Measurements from ENCODE around the gene PDE10A. TPM values are rescaled to one million over a fixed set of nuclear protein-coding genes. Genes with fewer than 3 reads are reported as not detected.

The PDE10A gene
- total RNA-seq, 1 experiment from 2014 or later = 1.6 TPM

GRCh38 chr6:165653607-165654006, 9.4 kb downstream of the PDE10A start:
- no peaks in the 10 kb centered on the region for H3K36me3 ChIP-seq (replicated peaks; ENCODE audit: control insufficient read depth, insufficient read depth, low read length)
- H3K27me3 ChIP-seq (ENCODE audit: control insufficient read depth, insufficient read depth, low read length) = peaks cover 3% of the 10 kb centered on the region
- no peak overlapping the region for H3K4me3 ChIP-seq (ENCODE audit: insufficient read depth, low read depth, low read length)
- no peak for DNase-seq

- H3K27me3 ChIP-seq (ENCODE audit: control insufficient read depth, insufficient read depth, low read length) = no peaks in the 10 kb centered on the region; the same call in none of the 2 replicates
- DNase-seq = no peak
Measured at GRCh38 chr6:165653196-165653595, 9.8 kb downstream of the PDE10A start.

GRCh38 chr6:165652766-165653165, 10.3 kb downstream of the PDE10A start:
- no peak for DNase-seq
- Histone ChIP-seq H3K27me3 (ENCODE audit: control insufficient read depth, insufficient read depth, low read length) (no peaks in the 10 kb centered on the region; the same call in none of the 2 replicates), H3K36me3 (replicated peaks; ENCODE audit: control insufficient read depth, insufficient read depth, low read length) (no peaks in the 10 kb centered on the region), H3K4me3 (ENCODE audit: insufficient read depth, low read depth, low read length) (no peak overlapping the region)

More at GRCh38 chr6:165653196-165653595, 9.8 kb downstream of the PDE10A start:
- Histone ChIP-seq H3K4me3 (ENCODE audit: insufficient read depth, low read depth, low read length) (no peak overlapping the region), H3K36me3 (replicated peaks; ENCODE audit: control insufficient read depth, insufficient read depth, low read length) (no peaks in the 10 kb centered on the region)

- DNase-seq = no peak
- no peaks in the 10 kb centered on the region for H3K27me3 ChIP-seq (ENCODE audit: control insufficient read depth, insufficient read depth, low read length)
- no peaks in the 10 kb centered on the region for H3K36me3 ChIP-seq (replicated peaks; ENCODE audit: control insufficient read depth, insufficient read depth, low read length)
- H3K4me3 ChIP-seq (ENCODE audit: insufficient read depth, low read depth, low read length) = no peak overlapping the region
Measured at GRCh38 chr6:165649166-165650137, 13.6 kb downstream of the PDE10A start.

GRCh38 chr6:165647041-165647440, 16.0 kb downstream of the PDE10A start:
- Histone ChIP-seq H3K36me3 (replicated peaks; ENCODE audit: control insufficient read depth, insufficient read depth, low read length) (no peaks in the 10 kb centered on the region), H3K27me3 (ENCODE audit: control insufficient read depth, insufficient read depth, low read length) (no peaks in the 10 kb centered on the region)
- no peak for DNase-seq

GRCh38 chr6:165645919-165646318, 17.1 kb downstream of the PDE10A start:
- no peaks in the 10 kb centered on the region for H3K36me3 ChIP-seq (replicated peaks; ENCODE audit: control insufficient read depth, insufficient read depth, low read length)
- no peak for DNase-seq
- no peaks in the 10 kb centered on the region for H3K27me3 ChIP-seq (ENCODE audit: control insufficient read depth, insufficient read depth, low read length)
- H3K4me3 ChIP-seq (ENCODE audit: insufficient read depth, low read depth, low read length) = no peak overlapping the region

More at GRCh38 chr6:165647041-165647440, 16.0 kb downstream of the PDE10A start:
- H3K4me3 ChIP-seq (ENCODE audit: insufficient read depth, low read depth, low read length) = no peak overlapping the region

- H3K4me3 ChIP-seq (ENCODE audit: insufficient read depth, low read depth, low read length) = no peak overlapping the region
- H3K27me3 ChIP-seq (ENCODE audit: control insufficient read depth, insufficient read depth, low read length) = no peaks in the 10 kb centered on the region
- no peaks in the 10 kb centered on the region for H3K36me3 ChIP-seq (replicated peaks; ENCODE audit: control insufficient read depth, insufficient read depth, low read length)
- no peak for DNase-seq
Measured at GRCh38 chr6:165644586-165645266, 18.3 kb downstream of the PDE10A start.

GRCh38 chr6:165643015-165643414, 20.0 kb downstream of the PDE10A start:
- DNase-seq = no peak
- no peaks in the 10 kb centered on the region for H3K27me3 ChIP-seq (ENCODE audit: control insufficient read depth, insufficient read depth, low read length)
- no peak overlapping the region for H3K4me3 ChIP-seq (ENCODE audit: insufficient read depth, low read depth, low read length)
- no peaks in the 10 kb centered on the region for H3K36me3 ChIP-seq (replicated peaks; ENCODE audit: control insufficient read depth, insufficient read depth, low read length)

- no peaks in the 10 kb centered on the region for H3K27me3 ChIP-seq (ENCODE audit: control insufficient read depth, insufficient read depth, low read length)
- H3K4me3 ChIP-seq (ENCODE audit: insufficient read depth, low read depth, low read length) = no peak overlapping the region
- H3K36me3 ChIP-seq (replicated peaks; ENCODE audit: control insufficient read depth, insufficient read depth, low read length) = no peaks in the 10 kb centered on the region
- no peak for DNase-seq
Measured at GRCh38 chr6:165641672-165642156, 21.3 kb downstream of the PDE10A start.

GRCh38 chr6:165640806-165641205, 22.2 kb downstream of the PDE10A start:
- Histone ChIP-seq H3K4me3 (ENCODE audit: insufficient read depth, low read depth, low read length) (no peak overlapping the region), H3K36me3 (replicated peaks; ENCODE audit: control insufficient read depth, insufficient read depth, low read length) (no peaks in the 10 kb centered on the region), H3K27me3 (ENCODE audit: control insufficient read depth, insufficient read depth, low read length) (no peaks in the 10 kb centered on the region)
- no peak for DNase-seq

- Histone ChIP-seq H3K27me3 (ENCODE audit: control insufficient read depth, insufficient read depth, low read length) (no peaks in the 10 kb centered on the region), H3K4me3 (ENCODE audit: insufficient read depth, low read depth, low read length) (no peak overlapping the region), H3K36me3 (replicated peaks; ENCODE audit: control insufficient read depth, insufficient read depth, low read length) (no peaks in the 10 kb centered on the region)
- DNase-seq = no peak
Measured at GRCh38 chr6:165638530-165638929, 24.5 kb downstream of the PDE10A start.

- no peaks in the 10 kb centered on the region for H3K36me3 ChIP-seq (replicated peaks; ENCODE audit: control insufficient read depth, insufficient read depth, low read length)
- H3K27me3 ChIP-seq (ENCODE audit: control insufficient read depth, insufficient read depth, low read length) = no peaks in the 10 kb centered on the region
- DNase-seq = no peak
- H3K4me3 ChIP-seq (ENCODE audit: insufficient read depth, low read depth, low read length) = no peak overlapping the region
Measured at GRCh38 chr6:165637586-165637985, 25.5 kb downstream of the PDE10A start.

- no peak for DNase-seq
- Histone ChIP-seq H3K27me3 (ENCODE audit: control insufficient read depth, insufficient read depth, low read length) (no peaks in the 10 kb centered on the region), H3K36me3 (replicated peaks; ENCODE audit: control insufficient read depth, insufficient read depth, low read length) (no peaks in the 10 kb centered on the region), H3K4me3 (ENCODE audit: insufficient read depth, low read depth, low read length) (no peak overlapping the region)
Measured at GRCh38 chr6:165636402-165637048, 26.5 kb downstream of the PDE10A start.

GRCh38 chr6:165635965-165636364, 27.1 kb downstream of the PDE10A start:
- Histone ChIP-seq H3K4me3 (ENCODE audit: insufficient read depth, low read depth, low read length) (no peak overlapping the region), H3K27me3 (ENCODE audit: control insufficient read depth, insufficient read depth, low read length) (no peaks in the 10 kb centered on the region)

More at GRCh38 chr6:165635965-165636364, 27.1 kb downstream of the PDE10A start:
- no peaks in the 10 kb centered on the region for H3K36me3 ChIP-seq (replicated peaks; ENCODE audit: control insufficient read depth, insufficient read depth, low read length)
- no peak for DNase-seq

Measured in H7 (cell line).